Measurements from ENCODE around the gene VAMP4. TPM values are rescaled to one million over a fixed set of nuclear protein-coding genes. Genes with fewer than 3 reads are reported as not detected.
A peak's percentile ranks its signal among the peaks of the same experiment; 100 is the strongest.

The VAMP4 gene
- total RNA-seq, 2 donors from 2014 or later, result 4.9 to 5.9 TPM

DNA sequence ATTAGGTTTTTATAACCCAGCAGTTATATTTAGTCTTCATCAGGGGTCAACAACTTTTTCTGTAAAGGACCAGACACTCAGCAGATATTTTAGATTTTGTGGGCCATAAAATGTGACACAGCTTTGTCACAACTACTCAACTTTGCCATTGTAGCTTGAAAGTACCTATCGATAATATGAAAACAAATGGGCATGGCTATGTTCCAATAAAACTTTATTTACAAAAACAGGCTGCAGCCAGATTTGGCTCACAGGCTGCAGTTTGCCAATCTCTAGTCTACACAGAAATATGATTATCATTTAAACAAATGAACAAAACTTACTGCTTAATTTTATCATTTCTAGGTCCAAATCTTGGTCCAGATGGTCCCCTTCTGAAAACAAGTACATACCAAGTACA lies 23.0 kb downstream of the VAMP4 start:
- Histone ChIP-seq H3K4me3 (no peak overlapping the region), H3K36me3 (no peaks in the 10 kb centered on the region), H3K27ac (no peak overlapping the region), H3K4me1 (no peaks in the 10 kb centered on the region), H3K9me3 (peaks cover 0 to 8% of the 10 kb centered on the region in 2 donors), H3K27me3 (no peaks in the 10 kb centered on the region)
- DNase-seq (ENCODE audit: low spot score), result no peak
- TF ChIP-seq, protein P1, sequence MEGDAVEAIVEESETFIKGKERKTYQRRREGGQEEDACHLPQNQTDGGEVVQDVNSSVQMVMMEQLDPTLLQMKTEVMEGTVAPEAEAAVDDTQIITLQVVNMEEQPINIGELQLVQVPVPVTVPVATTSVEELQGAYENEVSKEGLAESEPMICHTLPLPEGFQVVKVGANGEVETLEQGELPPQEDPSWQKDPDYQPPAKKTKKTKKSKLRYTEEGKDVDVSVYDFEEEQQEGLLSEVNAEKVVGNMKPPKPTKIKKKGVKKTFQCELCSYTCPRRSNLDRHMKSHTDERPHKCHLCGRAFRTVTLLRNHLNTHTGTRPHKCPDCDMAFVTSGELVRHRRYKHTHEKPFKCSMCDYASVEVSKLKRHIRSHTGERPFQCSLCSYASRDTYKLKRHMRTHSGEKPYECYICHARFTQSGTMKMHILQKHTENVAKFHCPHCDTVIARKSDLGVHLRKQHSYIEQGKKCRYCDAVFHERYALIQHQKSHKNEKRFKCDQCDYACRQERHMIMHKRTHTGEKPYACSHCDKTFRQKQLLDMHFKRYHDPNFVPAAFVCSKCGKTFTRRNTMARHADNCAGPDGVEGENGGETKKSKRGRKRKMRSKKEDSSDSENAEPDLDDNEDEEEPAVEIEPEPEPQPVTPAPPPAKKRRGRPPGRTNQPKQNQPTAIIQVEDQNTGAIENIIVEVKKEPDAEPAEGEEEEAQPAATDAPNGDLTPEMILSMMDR (IDR thresholded peaks at IDR 0.05), result no peak

DNA sequence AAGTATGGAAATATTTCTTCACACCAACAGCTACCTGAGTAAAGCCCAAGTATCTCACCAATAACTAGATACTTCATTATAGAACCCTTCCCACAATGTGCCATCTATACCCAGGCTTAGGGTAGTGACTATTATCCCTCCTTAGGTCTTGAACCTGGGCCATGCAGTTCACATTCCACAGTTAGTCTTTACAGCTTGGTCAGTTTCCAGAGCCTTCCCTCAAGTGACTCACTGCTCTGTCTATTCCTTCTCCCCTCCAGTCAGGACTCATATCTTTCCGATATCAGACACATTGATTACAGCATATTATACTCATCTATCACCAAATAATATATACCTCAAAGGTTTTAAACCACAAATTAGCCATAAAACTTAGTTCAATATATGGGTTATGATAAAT lies 23.6 kb downstream of the VAMP4 start:
- H3K27ac ChIP-seq, result no peak overlapping the region
- no peaks in the 10 kb centered on the region for H3K27me3 ChIP-seq
- no peak for DNase-seq (ENCODE audit: low spot score)
- TF ChIP-seq, protein P1 (IDR thresholded peaks at IDR 0.05), result no peak
- H3K9me3 ChIP-seq, result peaks cover 0 to 6% of the 10 kb centered on the region in 2 donors
- no peaks in the 10 kb centered on the region for H3K36me3 ChIP-seq
- H3K4me3 ChIP-seq, result no peak overlapping the region
- no peaks in the 10 kb centered on the region for H3K4me1 ChIP-seq

DNA sequence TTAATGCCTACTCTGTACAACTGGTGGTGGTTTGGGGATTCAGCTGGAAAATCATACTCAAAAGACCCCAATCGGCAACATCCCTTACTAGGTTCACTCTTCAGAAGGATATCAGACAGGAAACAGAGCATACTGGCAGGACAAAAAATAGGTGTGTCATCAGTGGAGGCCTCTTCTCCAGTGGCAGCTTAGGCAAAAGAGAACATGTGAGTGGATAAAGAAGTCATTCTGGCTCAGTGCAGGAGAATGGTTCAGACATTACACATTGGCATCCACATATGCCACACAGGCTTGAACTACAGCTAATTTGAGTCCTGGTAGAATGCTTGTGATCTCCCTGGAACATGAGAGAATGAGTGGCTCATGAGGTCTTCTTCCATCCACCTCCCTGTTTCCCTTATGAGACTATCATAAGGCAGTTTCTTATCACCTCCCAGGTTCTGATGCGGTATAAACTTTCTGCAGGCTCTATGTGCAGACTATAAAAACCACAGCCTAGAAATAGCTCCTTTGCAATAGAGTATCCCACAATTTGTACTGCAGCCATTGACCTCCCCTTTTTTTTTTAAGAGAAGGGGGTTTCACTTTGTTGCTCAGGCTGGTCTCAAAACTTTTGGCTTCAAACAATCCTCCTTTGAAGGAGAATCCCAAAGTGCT lies 24.7 kb downstream of the VAMP4 start:
- no peaks in the 10 kb centered on the region for H3K27me3 ChIP-seq
- TF ChIP-seq, protein P1 (IDR thresholded peaks at IDR 0.05), result no peak
- no peaks in the 10 kb centered on the region for H3K9me3 ChIP-seq
- H3K36me3 ChIP-seq, result no peaks in the 10 kb centered on the region
- H3K4me1 ChIP-seq, result no peaks in the 10 kb centered on the region
- DNase-seq (ENCODE audit: low spot score), result no peak
- no peak overlapping the region for H3K4me3 ChIP-seq
- H3K27ac ChIP-seq, result peak overlapping the region in 1 of 2 donors; percentile 41

DNA sequence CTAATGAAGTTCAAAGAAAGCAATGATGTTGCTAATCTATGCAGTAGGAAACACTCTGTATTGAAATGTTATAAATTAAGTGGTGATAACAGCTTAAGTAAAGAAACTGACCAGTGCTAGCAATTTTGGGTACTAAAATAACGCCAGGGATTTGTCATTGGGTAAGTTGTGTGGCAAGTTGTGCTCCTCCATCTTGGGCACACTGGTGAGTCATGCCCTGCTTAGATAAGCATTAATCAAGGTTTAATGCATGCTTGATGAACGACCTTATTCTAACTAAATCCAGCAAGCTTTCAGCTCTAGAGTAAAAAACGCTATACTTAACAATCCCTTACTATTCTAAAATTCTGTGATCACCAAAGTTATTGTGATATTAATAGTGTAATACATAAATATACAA lies 25.2 kb downstream of the VAMP4 start:
- no peak overlapping the region for H3K4me3 ChIP-seq
- no peak for DNase-seq (ENCODE audit: low spot score)
- TF ChIP-seq, protein P1 (IDR thresholded peaks at IDR 0.05), result no peak
- no peaks in the 10 kb centered on the region for H3K36me3 ChIP-seq
- no peaks in the 10 kb centered on the region for H3K4me1 ChIP-seq
- no peaks in the 10 kb centered on the region for H3K27me3 ChIP-seq
- no peaks in the 10 kb centered on the region for H3K9me3 ChIP-seq
- peak overlapping the region in 1 of 2 donors; percentile 41 for H3K27ac ChIP-seq

DNA sequence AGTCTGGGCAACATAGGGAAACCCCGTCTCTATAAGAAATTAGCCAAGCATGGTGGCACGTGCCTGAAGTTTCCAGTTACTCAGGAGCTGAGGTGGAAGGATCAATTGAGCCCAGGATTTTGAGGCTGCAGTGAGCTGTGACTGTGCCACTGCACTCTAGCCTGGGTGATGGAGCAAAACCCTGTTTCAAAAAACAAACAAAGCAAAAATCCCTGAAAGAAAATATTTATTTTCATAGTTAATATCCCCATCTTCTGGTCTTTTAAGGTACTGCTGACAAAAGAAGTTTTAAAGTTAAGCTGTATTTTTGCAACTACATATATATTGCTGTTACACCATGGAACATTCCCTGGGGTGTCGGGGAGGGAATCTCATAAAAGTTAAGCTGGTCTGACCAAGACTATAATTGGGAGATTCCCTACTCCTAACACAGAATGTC lies 26.0 kb downstream of the VAMP4 start:
- Histone ChIP-seq H3K9me3 (no peaks in the 10 kb centered on the region), H3K27ac (no peak overlapping the region), H3K4me1 (no peaks in the 10 kb centered on the region), H3K4me3 (no peak overlapping the region), H3K36me3 (no peaks in the 10 kb centered on the region), H3K27me3 (no peaks in the 10 kb centered on the region)
- no peak for DNase-seq (ENCODE audit: low spot score)
- TF ChIP-seq, protein P1 (IDR thresholded peaks at IDR 0.05), result peak; percentile 21 to 68

DNA sequence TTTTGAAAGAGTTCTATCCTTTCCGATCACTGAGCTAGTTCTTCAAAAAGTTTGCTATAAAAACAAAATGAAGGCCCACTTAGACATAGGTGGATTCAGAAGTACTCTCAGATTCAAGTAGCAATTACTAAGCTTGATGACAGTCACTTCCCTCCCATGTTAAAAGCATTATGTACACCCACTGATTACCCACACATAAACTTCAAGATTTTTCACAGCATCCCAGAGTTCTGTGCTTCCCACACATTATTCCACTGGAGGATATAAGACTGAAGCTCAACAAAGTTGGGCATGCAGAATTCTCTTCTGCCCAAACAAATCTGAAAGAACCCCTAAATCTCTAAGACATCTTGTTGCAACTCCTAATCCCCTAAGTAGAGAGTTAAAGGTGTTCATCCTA lies 29.5 kb downstream of the VAMP4 start:
- H3K36me3 ChIP-seq, result peaks cover 5% of the 10 kb centered on the region
- TF ChIP-seq, protein P1 (IDR thresholded peaks at IDR 0.05), result no peak
- no peaks in the 10 kb centered on the region for H3K9me3 ChIP-seq
- no peak overlapping the region for H3K4me3 ChIP-seq
- H3K27ac ChIP-seq, result no peak overlapping the region
- no peak for DNase-seq (ENCODE audit: low spot score)
- H3K27me3 ChIP-seq, result no peaks in the 10 kb centered on the region
- H3K4me1 ChIP-seq, result no peaks in the 10 kb centered on the region

All from right atrium auricular region (tissue), 2 donors.